OCI-LY7 (cell line): ENCODE measurements around the gene ADARB2. TPM values are rescaled to one million over a fixed set of nuclear protein-coding genes. Genes with fewer than 3 reads are reported as not detected.

Experiments
- BruUV-seq: library from RNA; stranded (reverse); fragments of 400-500 nt; replicated peaks from 2 replicates; lab custom pipeline; 2021; lab: Mats Ljungman, UMichigan
- CTCF ChIA-PET: fragments of 300-600 bp; sonication (Branson Sonifier 250); formaldehyde crosslinking; loops from one replicate; lab custom pipeline; 2022; ENCODE audit warnings: antibody characterized with exemption; ENCODE audit not compliant: unreplicated experiment; lab: Charles Lee
- POLR2A ChIA-PET: fragments of 300-600 bp; sonication (Branson Sonifier 250); formaldehyde crosslinking; loops from one replicate; lab custom pipeline; 2022; ENCODE audit warnings: antibody characterized with exemption; lab: Charles Lee
- DNase-seq: peaks from one replicate; pipeline ENCODE4 v3.0.0-alpha.2; 2015; ENCODE audit warnings: low spot score
- H2AFZ ChIP-seq: fragments of 200-600 bp; sonication (generic), shearing (Covaris generic); 2 replicates; pipeline ENCODE4 v1.6.1; 2014; ENCODE audit warnings: mild to moderate bottlenecking, antibody characterized with exemption, low read length, moderate library complexity
- H3K27ac ChIP-seq: fragments of 200-600 bp; sonication (generic); 2 replicates; pipeline ENCODE4 v1.5.1; 2014; ENCODE audit warnings: mixed run types, low read depth, mild to moderate bottlenecking, moderate library complexity, low read length, inconsistent platforms; ENCODE audit not compliant: poor library complexity, severe bottlenecking
- H3K36me3 ChIP-seq: fragments of 200-600 bp; sonication (generic); 2 replicates; pipeline ENCODE4 v1.6.1; 2014; ENCODE audit warnings: mild to moderate bottlenecking, antibody characterized with exemption, low read length, moderate library complexity, mixed read lengths; ENCODE audit not compliant: insufficient read depth
- H3K4me1 ChIP-seq: fragments of 200-600 bp; sonication (generic); 2 replicates; pipeline ENCODE4 v1.5.1; 2014; ENCODE audit warnings: mild to moderate bottlenecking, low read length; ENCODE audit not compliant: insufficient read depth, poor library complexity, severe bottlenecking
- H3K4me2 ChIP-seq: fragments of 200-600 bp; sonication (generic); 2 replicates; pipeline ENCODE4 v1.6.1; 2014; ENCODE audit warnings: mild to moderate bottlenecking, low read length
- H3K4me3 ChIP-seq: fragments of 200-600 bp; sonication (generic); 2 replicates; pipeline ENCODE4 v1.5.1; 2014; ENCODE audit warnings: mild to moderate bottlenecking, low read depth, low read length; ENCODE audit not compliant: poor library complexity, severe bottlenecking
- H3K79me2 ChIP-seq: fragments of 200-600 bp; sonication (generic); 2 replicates; pipeline ENCODE4 v1.6.1; 2016; ENCODE audit warnings: low read depth, mild to moderate bottlenecking, low read length, moderate library complexity, mixed read lengths; ENCODE audit not compliant: insufficient read depth
- H3K9me2 ChIP-seq: fragments of 200-600 bp; sonication (generic); 2 replicates; pipeline ENCODE4 v1.6.1; 2016; ENCODE audit warnings: mild to moderate bottlenecking, low read length, mixed read lengths; ENCODE audit not compliant: insufficient read depth
- H3K9me3 ChIP-seq: fragments of 200-600 bp; sonication (generic); 2 replicates; pipeline ENCODE4 v1.6.1; 2014; ENCODE audit warnings: mild to moderate bottlenecking, mixed run types, low read length, mixed read lengths
- H4K20me1 ChIP-seq: fragments of 200-600 bp; sonication (generic); 2 replicates; pipeline ENCODE4 v1.6.1; 2014; ENCODE audit warnings: mild to moderate bottlenecking, antibody characterized with exemption, low read length, moderate library complexity, mixed read lengths; ENCODE audit not compliant: insufficient read depth
- EZH2phosphoT487 ChIP-seq: fragments of 200-600 bp; sonication (generic); IDR thresholded peaks from 2 replicates; pipeline ENCODE4 v1.6.1; 2018; ENCODE audit warnings: low read depth, borderline replicate concordance, mild to moderate bottlenecking, mixed run types, antibody characterized with exemption, low read length, moderate library complexity, mixed read lengths
- intact Hi-C: fragments of 100-400 bp; cut with micrococcal nuclease; formaldehyde crosslinking; loops from one replicate; pipeline ENCODE4 v1.10.0; 2022; ENCODE audit not compliant: unreplicated experiment
- total RNA-seq, 2 experiments: library from RNA; depleted of rRNA in 1 of 2; stranded (reverse); fragments of >200 nt in 1 of 2; shearing (Covaris generic) in 1 of 2; gene quantifications; 2 replicates each; pipeline ENCODE4 v1.2.3, GENCODE V29; 2014 to 2022
- TF ChIP-seq, protein P1 (sequence below): fragments of 200-600 bp; sonication (generic); conservative IDR thresholded peaks from 2 replicates; pipeline ENCODE4 v1.5.1; 2014; ENCODE audit warnings: mild to moderate bottlenecking, antibody characterized with exemption, low read length, moderate library complexity, mixed read lengths

ADARB2 gene
- total RNA-seq, 2 experiments from 2014 or later = 0.03 TPM; not detected in 1

GRCh38 chr10:1708746-1709145, 28.6 kb downstream of the ADARB2 start:
- Histone ChIP-seq H3K9me3 (no peaks in the 10 kb centered on the region), H3K4me1 (peaks cover 6% of the 10 kb centered on the region), H2AFZ (no peak overlapping the region), H3K9me2 (no peaks in the 10 kb centered on the region), H3K27ac (no peak overlapping the region), H4K20me1 (no peaks in the 10 kb centered on the region), H3K79me2 (no peaks in the 10 kb centered on the region), H3K4me3 (no peak overlapping the region), H3K4me2 (no peak overlapping the region), H3K36me3 (no peaks in the 10 kb centered on the region)
- no peak for DNase-seq
- TF ChIP-seq, protein P1, sequence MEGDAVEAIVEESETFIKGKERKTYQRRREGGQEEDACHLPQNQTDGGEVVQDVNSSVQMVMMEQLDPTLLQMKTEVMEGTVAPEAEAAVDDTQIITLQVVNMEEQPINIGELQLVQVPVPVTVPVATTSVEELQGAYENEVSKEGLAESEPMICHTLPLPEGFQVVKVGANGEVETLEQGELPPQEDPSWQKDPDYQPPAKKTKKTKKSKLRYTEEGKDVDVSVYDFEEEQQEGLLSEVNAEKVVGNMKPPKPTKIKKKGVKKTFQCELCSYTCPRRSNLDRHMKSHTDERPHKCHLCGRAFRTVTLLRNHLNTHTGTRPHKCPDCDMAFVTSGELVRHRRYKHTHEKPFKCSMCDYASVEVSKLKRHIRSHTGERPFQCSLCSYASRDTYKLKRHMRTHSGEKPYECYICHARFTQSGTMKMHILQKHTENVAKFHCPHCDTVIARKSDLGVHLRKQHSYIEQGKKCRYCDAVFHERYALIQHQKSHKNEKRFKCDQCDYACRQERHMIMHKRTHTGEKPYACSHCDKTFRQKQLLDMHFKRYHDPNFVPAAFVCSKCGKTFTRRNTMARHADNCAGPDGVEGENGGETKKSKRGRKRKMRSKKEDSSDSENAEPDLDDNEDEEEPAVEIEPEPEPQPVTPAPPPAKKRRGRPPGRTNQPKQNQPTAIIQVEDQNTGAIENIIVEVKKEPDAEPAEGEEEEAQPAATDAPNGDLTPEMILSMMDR = no peak
- TF ChIP-seq EZH2phosphoT487 = no peak
- ChIA-PET CTCF (no interaction called here), POLR2A (interaction anchor here (0.8 kb wide), 1 partner anchor 502 kb away, joined by 3 read pairs; no protein-coding TSS in a partner anchor)
- BruUV-seq = no TSS peak
- intact Hi-C loops = no loop called here

- no peak overlapping the region for H3K4me3 ChIP-seq
- TF ChIP-seq, protein P1 = no peak
- no peak for TF ChIP-seq EZH2phosphoT487
- ChIA-PET POLR2A (no interaction called here), CTCF (no interaction called here)
- BruUV-seq = no TSS peak
- DNase-seq = peak; percentile 31
- no peaks in the 10 kb centered on the region for H4K20me1 ChIP-seq
- intact Hi-C loops = no loop called here
- H3K27ac ChIP-seq = no peak overlapping the region
- no peaks in the 10 kb centered on the region for H3K9me2 ChIP-seq
- no peaks in the 10 kb centered on the region for H3K9me3 ChIP-seq
- H2AFZ ChIP-seq = no peak overlapping the region
- 0 out of 2 replicates have a peak overlapping the region, but pooled peaks have one; percentile 5 for H3K4me2 ChIP-seq
- H3K79me2 ChIP-seq = no peaks in the 10 kb centered on the region
- no peaks in the 10 kb centered on the region for H3K36me3 ChIP-seq
- peaks cover 6% of the 10 kb centered on the region for H3K4me1 ChIP-seq
Measured at GRCh38 chr10:1706711-1707110, 30.6 kb downstream of the ADARB2 start.

DNA sequence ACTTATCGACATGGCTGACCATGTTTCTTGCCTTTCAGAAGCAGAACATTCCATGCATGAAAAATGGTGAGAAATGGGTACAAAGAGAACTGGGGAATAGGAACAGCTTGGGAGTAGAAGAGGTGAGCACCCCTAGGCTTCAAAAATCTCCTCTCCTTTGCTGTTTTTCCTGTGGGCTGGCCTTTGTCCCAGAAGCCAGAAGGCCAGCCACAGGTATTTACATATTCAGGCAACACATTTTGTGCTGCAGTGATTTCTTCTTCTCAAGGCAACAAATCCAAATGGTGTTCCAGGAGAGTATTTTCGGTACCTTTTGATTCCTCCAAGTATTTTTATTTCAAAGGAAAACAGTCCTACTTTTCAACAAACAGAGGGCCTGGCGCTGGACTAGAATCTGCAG, 31.1 kb downstream of the ADARB2 start:
- Histone ChIP-seq H3K27ac (no peak overlapping the region), H3K9me2 (no peaks in the 10 kb centered on the region), H3K4me1 (peaks cover 6% of the 10 kb centered on the region), H3K9me3 (no peaks in the 10 kb centered on the region), H3K4me2 (0 out of 2 replicates have a peak overlapping the region, but pooled peaks have one; percentile 5), H3K79me2 (no peaks in the 10 kb centered on the region), H3K4me3 (no peak overlapping the region), H4K20me1 (no peaks in the 10 kb centered on the region), H3K36me3 (no peaks in the 10 kb centered on the region), H2AFZ (no peak overlapping the region)
- TF ChIP-seq, protein P1 = no peak
- no peak for TF ChIP-seq EZH2phosphoT487
- POLR2A ChIA-PET = interaction anchor here (0.7 kb wide), 1 partner anchor 249 kb away, joined by 5 read pairs; no protein-coding TSS in a partner anchor
- intact Hi-C loops = no loop called here
- no peak for DNase-seq
- CTCF ChIA-PET = no interaction called here
- no TSS peak for BruUV-seq
